ENCODE results near the gene SYTL2.
"Not testable (repeated sequence)": the region's sequence is repeated elsewhere in the genome, so short reads cannot be mapped to it uniquely, and the experiment has no call there.

Gene SYTL2

DNA sequence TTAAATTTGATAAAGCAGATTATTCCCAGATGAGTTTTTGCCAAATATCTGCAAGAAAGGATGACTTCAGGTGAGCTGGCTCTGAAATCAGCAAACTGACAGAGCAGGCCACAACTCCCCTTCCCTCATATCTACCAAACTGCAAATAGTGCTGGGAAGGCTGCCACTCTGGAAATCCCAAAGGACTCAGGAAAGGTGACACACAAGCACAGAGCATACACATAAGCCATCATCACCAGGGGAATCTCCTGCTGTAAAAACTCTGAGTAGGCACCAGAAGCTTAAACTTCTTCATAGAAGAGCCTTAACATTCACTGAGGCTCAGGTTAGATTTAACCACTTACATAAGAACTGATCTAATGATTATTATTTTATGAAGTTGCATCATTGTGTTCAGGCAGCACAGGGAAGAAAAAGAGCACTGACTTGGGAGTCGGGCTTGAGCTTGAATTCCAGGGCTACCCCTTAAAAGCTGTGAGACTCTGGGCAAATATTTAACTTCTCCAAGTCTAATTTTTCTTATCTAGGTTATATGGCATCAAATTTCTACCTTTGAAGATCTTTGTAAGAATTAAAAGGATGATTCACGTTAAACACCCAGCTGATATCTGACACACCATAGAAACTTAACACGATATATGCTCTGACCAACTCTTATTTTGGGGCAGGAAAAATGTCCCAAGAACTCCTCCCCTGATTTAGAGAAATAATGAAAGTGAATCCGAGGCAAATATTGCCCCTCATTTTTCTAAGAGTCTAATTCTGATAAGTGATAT lies 15.0 kb downstream of the SYTL2 start:
- DNase-seq = no peak

DNA sequence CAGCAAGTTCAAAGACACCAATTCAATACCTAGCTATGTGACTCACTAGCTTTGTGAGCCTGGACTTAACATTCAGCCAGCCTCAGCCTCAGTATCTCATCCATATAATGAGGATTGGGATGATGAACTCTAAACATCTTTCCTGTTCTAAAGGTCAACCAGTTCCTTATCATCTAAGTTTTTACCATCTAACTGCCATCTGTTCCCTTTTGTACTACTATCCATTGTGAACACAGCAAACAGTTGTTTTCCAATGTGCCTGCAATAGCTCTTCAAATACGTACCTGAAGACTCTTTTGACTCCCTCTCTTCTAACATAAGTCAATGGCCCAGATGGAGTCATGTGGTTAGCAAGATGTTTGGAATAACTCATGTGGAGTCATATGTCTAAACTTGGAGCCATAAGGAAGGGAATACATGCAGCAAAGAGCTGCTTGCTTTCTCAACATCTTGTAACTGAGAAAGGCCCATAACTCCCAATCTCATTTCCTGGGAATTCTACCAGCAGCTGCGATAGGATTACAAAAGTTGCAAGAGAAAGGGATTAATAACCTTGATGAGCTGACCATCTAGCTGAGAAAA lies 19.4 kb downstream of the SYTL2 start:
- no peak for DNase-seq

DNA sequence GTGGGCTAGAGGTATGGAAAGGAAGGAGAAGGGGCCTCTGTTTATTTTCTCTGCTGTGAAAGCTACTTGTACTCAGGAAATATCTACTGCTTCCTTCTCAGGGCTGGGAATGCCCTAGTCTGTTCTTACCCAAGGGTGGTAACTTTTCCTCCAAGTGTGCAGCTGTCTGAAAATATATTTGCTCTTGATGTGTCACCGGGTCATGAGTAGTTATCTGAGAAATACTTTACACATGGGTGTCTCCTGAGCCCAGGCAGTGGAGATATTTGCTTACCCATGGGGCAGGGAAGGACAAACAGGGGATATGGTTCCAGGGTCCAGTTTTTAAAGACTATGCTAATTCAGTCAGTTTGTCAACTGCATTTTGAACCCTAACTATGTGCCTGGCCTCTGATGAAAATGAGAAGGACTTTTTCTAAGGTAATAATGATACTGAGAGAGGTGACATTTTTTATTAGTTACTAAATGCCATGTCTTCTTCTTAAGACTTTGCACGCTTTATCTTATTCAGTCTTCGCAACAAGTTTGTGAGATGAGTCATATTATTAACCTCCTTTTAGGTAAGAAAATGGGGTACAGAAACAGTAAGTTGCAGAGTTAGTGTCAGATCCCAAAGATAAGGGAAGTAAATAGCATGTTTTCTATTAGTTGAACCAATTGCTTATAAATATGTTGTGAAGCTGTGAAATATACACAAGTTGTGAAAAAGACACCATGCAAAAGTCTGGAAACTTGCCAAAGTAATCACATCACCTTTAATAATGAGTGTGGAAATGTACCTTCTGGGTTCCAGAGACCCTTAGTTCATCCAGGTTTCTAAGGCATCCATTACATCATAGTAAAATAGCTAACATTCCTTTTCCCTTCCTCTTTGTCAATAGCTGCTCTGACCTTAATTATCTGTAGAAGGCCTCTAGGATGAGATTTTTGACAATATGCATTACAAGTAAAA lies 22.9 kb downstream of the SYTL2 start:
- DNase-seq = no peak

DNA sequence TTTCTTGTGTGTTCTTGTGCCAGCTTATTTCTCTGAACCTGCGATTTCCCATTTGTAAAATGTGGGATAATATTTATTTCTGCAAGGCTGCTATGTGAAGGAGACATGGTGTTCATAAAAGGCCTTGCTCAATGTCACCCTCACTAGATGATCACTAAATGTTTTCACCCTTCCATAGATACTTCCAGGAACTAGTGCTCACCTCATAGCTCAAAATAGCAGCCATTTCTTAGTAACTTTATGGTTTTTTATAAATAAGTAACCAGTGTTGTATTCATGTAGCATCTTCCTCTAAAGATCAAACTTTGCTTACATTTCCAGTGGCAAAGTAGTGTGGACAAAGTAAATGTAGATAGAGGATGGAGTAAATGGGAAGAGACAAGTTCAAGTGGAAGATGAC lies 23.8 kb downstream of the SYTL2 start:
- no peak for DNase-seq

DNA sequence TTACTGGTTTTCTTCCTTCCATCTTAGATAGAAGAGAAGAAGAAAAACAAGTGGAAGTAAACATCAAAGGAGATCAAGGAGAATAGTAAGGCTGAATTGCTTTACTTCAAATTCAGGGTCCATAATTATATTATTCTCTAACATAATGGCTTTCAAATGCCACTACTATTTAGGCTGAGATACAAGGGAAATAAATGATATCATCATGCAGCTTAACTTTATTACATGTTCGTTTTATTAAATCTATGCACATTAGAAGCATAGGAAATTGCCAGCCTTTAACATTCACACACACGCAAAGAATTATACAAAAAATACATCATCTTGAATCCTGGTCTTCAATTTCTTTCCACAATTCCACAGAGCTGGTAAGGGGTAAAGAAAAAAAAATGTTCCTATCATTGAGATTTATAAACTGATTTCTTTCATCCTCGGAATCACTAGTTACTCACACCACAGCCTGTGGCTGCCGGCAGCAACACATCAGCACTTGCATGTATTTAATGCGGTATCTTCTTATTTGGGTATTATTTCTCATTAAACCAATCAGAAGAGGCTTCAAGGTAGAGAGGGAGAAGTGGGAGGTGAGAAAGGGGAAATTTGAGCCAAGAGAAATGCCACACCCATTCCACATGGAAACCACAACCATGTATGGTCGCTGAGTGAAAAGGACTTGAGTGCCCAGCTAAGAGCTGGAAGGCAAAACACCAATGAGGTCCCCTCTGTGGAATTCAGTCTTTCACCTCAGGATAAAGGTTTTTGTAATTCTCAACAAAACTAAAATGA lies 26.3 kb downstream of the SYTL2 start:
- no peak for DNase-seq

GRCh38 chr11:85783758-85784157 lies 27.2 kb downstream of the SYTL2 start:
- DNase-seq = no peak

DNA sequence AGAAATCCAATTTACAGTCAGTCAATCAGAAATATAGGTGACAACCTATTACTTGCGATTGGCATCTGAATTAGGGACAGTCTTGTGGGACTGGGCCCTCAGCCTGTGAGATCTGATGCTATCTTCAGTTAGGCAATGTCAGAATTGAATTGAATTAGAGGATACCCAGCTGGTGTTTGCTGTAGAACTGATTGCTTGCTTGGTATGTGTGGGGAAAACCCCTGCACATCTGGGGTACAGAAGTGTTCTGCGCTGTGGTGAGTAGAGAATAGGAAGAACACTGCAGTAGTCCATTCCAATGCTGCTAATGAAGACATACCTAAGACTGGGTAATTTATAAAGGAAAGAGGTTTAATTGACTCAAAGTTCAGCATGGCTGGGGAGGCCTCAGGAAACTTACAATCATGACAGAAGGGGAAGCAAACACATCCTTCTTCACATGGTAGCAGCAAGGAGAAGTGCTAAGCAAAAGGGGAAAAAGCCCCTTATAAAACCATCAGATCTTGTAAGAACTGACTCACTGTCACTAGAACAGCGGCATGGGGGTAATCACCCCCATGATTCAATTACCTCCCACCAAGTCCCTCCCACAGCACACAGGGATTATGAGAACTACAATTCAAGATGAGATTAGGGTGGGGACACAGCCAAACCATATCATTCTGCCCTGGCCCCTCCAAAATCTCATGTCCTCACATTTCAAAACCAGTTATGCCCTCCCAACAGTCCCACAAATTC lies 30.0 kb downstream of the SYTL2 start:
- DNase-seq = not testable (repeated sequence)

DNA sequence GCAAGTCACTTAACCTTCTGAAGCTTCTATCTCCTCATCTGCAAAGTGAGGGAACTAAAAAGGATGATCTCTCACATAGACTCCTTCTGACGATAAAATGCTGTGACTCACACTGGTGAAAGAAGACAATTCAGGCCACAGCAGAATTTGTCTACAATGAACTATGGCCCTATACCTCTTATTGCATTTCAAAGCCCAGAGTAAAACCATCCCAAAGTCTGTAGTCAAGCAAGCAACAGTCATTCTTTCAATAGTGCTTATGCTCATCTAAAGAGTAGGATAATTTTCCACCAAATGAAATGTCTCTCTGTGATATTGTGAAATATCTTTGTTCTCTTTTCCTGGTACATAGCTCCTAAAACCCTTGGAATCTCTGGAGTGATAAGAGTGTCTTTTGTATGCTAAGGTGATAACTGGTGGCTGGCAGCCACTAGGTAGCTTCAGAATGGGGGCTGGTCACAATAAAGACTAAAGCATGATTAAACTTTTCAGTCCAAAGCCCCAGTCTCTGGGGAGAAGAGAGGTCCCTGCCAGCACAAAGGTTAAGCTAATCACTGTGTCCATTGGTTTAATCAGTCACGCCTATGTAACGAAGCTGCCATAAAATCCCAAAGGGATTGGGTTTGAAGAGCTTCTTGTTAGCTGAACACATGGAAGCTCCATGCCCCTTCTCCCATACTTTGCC lies 30.8 kb downstream of the SYTL2 start:
- DNase-seq = no peak

DNA sequence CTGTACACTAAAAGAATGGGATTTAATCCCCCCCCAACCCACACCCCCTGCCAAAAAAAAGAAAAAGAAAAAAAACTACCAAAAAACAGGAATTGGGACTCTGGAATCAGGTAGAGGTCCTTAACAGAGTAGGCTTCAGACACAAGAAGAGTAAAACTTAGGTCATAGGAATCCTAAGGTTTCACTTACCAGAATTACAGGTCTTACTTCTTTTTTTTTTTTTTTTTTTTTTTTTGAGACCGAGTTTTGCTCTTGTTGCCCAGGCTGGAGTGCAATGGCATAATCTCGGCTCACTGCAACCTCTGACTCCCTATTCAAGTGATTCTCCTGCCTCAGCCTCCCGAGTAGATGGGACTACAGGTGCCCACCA lies 33.4 kb downstream of the SYTL2 start:
- DNase-seq = not testable (repeated sequence)

DNA sequence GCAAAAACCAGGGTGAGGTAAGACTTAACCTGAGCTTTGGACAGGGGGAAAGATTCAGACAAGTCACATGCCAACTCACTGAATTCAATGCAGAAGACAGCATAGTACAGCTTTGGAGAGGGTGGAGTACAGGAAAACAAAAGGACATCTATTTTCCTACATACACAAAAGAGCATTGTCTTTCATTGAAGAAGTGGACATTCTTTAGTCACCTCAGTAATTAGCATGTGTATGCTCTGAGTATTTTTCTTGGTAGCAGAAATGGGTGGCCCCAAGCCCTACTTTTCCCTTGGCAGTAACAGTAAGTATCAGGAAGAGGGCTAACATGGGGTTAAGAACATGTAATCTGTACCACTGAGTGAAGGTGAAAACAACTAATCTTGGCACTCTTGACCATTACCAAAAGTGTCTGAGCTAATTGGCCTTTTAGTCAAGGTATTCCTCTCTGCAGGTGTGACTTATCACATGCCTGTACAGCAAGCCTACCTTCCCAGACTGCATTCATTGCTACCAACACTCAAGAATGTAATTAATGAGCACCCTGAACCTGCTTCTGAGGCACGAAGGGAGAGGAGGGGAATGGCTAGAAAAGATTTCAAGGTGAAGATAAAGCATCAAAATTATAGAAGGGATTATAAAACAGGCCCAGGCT lies 33.9 kb downstream of the SYTL2 start:
- no peak for DNase-seq

DNA sequence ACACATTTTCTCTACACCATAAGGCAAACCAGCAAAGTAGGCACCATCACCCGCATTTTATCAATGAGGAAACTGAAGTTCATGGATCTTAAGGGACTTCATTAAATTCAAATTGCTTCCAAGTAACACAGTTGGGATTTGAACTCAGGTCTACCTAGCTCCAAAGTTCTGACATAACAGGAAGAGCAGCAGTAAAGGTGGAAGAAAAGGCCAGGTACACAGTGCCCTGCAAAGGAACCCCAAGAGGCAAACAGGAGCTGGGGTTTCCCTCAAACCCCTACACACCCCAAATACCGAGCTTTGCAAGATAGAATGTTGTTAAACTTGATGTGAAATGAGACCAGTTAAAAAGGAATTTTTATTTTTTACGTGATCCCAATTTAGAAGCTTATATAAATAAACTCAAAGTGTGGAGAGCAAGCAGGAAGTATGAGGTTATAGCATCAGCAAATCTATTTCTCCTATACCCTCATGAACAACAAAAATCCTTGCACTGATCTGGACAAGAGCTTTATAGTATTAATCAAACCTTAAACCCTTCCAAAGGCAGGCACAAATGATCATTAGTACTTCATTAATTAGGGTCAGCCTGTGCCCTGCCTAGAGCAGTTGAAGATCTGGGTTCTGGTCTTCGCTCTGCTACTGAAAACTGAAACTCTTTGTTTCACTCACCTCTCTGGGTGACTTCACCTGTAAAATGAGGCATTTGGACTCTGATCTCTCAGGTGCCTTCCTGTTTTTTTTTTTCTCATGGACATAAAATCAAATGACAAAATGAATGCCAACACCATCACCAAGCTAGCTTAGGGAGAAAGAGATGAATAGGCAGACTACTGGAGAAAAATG lies 36.5 kb downstream of the SYTL2 start:
- DNase-seq = no peak

GRCh38 chr11:85772695-85773094 lies 38.2 kb downstream of the SYTL2 start:
- no peak for DNase-seq

DNA sequence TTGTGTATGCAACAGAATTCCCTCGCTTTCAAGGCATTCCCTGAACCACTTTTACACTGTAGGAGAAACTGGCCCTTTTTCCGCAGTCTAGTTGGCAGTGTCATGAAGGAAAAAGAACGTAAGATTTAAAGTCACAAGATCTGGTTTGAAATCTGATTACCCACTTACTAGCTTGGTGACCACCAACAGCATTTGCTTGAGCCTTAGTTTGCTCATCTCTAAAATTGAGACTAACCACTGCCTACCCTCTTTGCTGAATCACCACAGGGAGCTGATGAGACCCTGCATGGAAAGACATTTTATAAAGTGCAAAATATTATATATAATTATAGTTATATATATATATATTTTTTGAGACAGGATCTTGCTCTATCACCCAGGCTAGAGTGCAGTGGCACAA lies 39.4 kb downstream of the SYTL2 start:
- no peak for DNase-seq

GRCh38 chr11:85769771-85770170 lies 41.2 kb downstream of the SYTL2 start:
- DNase-seq = no peak

DNA sequence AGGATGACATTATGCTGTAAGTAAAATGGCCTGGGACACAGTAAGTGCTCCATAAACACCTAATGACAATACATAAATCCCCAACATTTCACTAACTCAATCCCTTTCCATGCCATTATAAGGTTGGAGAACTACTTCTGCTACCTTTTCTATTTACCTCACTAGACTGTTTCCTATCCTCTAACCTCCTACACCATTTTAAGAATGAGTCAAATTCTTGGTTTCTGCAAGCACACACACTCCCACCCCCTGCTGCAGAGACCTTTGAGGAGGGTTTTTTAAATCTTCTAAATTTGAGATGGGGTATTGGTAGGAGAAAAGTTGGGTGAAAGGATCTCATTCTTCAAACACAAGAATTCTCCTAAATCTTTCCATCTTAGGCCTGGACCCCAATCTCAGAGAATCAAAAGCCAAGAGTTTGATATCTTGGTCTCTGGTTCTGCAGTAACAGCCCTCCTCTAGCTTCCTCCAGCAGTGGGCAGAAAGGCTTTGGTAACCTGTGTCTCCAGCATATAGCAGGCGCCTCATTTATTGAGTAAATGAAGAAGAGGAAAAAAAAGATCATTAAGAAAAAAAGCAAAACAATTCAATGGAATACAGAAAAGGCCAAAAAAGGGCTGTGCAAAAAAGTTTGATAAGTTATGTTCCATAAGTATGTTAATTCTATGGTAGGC lies 42.3 kb downstream of the SYTL2 start:
- DNase-seq = no peak

GRCh38 chr11:85767246-85767945 lies 43.5 kb downstream of the SYTL2 start:
- DNase-seq = no peak

- no peak for DNase-seq
These were observed 44.2 kb downstream of the SYTL2 start for GRCh38 chr11:85766721-85767161.

- no peak for DNase-seq
These were observed 46.1 kb downstream of the SYTL2 start for GRCh38 chr11:85764796-85765195.

DNA sequence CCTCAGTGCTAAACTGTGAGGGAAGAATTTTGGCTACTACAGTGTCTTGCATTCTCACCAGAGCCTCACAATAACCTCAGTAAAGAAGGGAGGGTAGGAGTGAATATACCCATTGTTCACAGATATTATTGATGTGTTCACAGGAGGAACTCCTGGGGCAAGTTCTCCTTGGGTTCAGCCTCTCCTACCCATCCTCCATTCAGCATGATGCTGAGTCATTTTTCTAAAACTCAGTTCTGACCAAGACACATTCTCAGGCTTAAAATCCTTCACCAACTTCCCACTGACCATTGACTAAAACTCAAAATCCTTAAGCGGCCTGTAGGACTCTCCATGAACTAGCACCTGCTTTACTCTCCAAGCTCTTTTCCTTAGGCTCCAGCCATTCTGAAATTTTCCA lies 48.7 kb downstream of the SYTL2 start:
- DNase-seq = no peak
